H9 (cell line): ENCODE measurements around the gene ESRRB. TPM values are rescaled to one million over a fixed set of nuclear protein-coding genes. Genes with fewer than 3 reads are reported as not detected.

Source experiments
- DNase-seq: peaks from one replicate; pipeline ENCODE4 v3.0.0-alpha.2; 2017
- H2AFZ ChIP-seq: one replicate; pipeline ENCODE4 v1.6.1; 2013; ENCODE audit warnings: mild to moderate bottlenecking, low read length, control low read depth, moderate library complexity
- H2AK5ac ChIP-seq: 2 replicates; pipeline ENCODE4 v1.6.1; 2013; ENCODE audit warnings: low read length, control low read depth, mixed read lengths; ENCODE audit not compliant: insufficient read length
- H2BK120ac ChIP-seq: one replicate; pipeline ENCODE4 v1.6.1; 2013; ENCODE audit warnings: low read depth, mild to moderate bottlenecking, low read length, control low read depth, inconsistent platforms; ENCODE audit not compliant: poor library complexity, severe bottlenecking
- H2BK12ac ChIP-seq: 2 replicates; pipeline ENCODE4 v1.6.1; 2013; ENCODE audit warnings: low read length, control low read depth, mixed read lengths, low read depth; ENCODE audit not compliant: insufficient read length
- H2BK15ac ChIP-seq: 2 replicates; pipeline ENCODE4 v1.6.1; 2013; ENCODE audit warnings: low read depth, low read length, control low read depth
- H2BK20ac ChIP-seq: one replicate; pipeline ENCODE4 v1.6.1; 2013; ENCODE audit warnings: low read depth, mild to moderate bottlenecking, low read length, control low read depth, inconsistent platforms; ENCODE audit not compliant: poor library complexity, severe bottlenecking
- H2BK5ac ChIP-seq: 2 replicates; pipeline ENCODE4 v1.6.1; 2013; ENCODE audit warnings: low read length, control low read depth, mixed read lengths; ENCODE audit not compliant: insufficient read length
- H3K14ac ChIP-seq: 2 replicates; pipeline ENCODE4 v1.6.1; 2013; ENCODE audit warnings: low read length, control low read depth; ENCODE audit not compliant: insufficient read depth
- H3K18ac ChIP-seq: 2 replicates; pipeline ENCODE4 v1.6.1; 2013; ENCODE audit warnings: low read depth, mild to moderate bottlenecking, mixed read lengths, low read length, control low read depth; ENCODE audit not compliant: insufficient read length
- H3K23ac ChIP-seq: 2 replicates; pipeline ENCODE4 v1.6.1; 2013; ENCODE audit warnings: low read length, control low read depth, mixed read lengths, low read depth; ENCODE audit not compliant: insufficient read length
- H3K23me2 ChIP-seq: 2 replicates; pipeline ENCODE4 v1.6.1; 2013; ENCODE audit warnings: low read depth, mild to moderate bottlenecking, mixed read lengths, low read length, control low read depth; ENCODE audit not compliant: insufficient read length, poor library complexity, severe bottlenecking
- H3K27ac ChIP-seq: 2 replicates; pipeline ENCODE4 v1.5.1; 2013; ENCODE audit warnings: low read length, control low read depth, mixed read lengths, low read depth; ENCODE audit not compliant: insufficient read length
- H3K27me3 ChIP-seq: 2 replicates; pipeline ENCODE4 v1.6.1; 2013; ENCODE audit warnings: low read length, control low read depth, inconsistent platforms; ENCODE audit not compliant: insufficient read depth
- H3K4ac ChIP-seq: 2 replicates; pipeline ENCODE4 v1.6.1; 2013; ENCODE audit warnings: low read depth, mild to moderate bottlenecking, control low read depth, inconsistent platforms, low read length, moderate library complexity
- H3K4me1 ChIP-seq: 2 replicates; pipeline ENCODE4 v1.6.1; 2013; ENCODE audit warnings: low read length, control low read depth, inconsistent platforms; ENCODE audit not compliant: insufficient read depth
- H3K4me2 ChIP-seq: 2 replicates; pipeline ENCODE4 v1.6.1; 2013; ENCODE audit warnings: low read length, control low read depth, mixed read lengths; ENCODE audit not compliant: insufficient read length, insufficient read depth
- H3K56ac ChIP-seq: 2 replicates; pipeline ENCODE4 v1.6.1; 2013; ENCODE audit warnings: low read depth, mild to moderate bottlenecking, mixed read lengths, low read length, control low read depth; ENCODE audit not compliant: insufficient read length
- H3K79me1 ChIP-seq: 2 replicates; pipeline ENCODE4 v1.6.1; 2013; ENCODE audit warnings: low read depth, mild to moderate bottlenecking, moderate library complexity, low read length, control low read depth, inconsistent platforms; ENCODE audit not compliant: insufficient read depth, poor library complexity, severe bottlenecking
- H3K79me2 ChIP-seq: 2 replicates; pipeline ENCODE4 v1.6.1; 2013; ENCODE audit warnings: low read length, control low read depth, inconsistent platforms; ENCODE audit not compliant: insufficient read depth
- H3K9ac ChIP-seq: 2 replicates; pipeline ENCODE4 v1.6.1; 2013; ENCODE audit warnings: low read length, control low read depth, mixed read lengths; ENCODE audit not compliant: insufficient read length; ENCODE audit errors: extremely low read depth
- H3K9me3 ChIP-seq: one replicate; pipeline ENCODE4 v1.6.1; 2013; ENCODE audit warnings: low read depth, low read length, inconsistent platforms; ENCODE audit not compliant: control insufficient read depth
- H3T11ph ChIP-seq: one replicate; pipeline ENCODE4 v1.6.1; 2013; ENCODE audit warnings: mild to moderate bottlenecking, low read length, control low read depth, inconsistent platforms
- H4K20me1 ChIP-seq: one replicate; pipeline ENCODE4 v1.6.1; 2013; ENCODE audit not compliant: control insufficient read depth, insufficient read length, insufficient read depth
- H4K5ac ChIP-seq: 2 replicates; pipeline ENCODE4 v1.6.1; 2013; ENCODE audit warnings: low read depth, mild to moderate bottlenecking, mixed read lengths, low read length, control low read depth; ENCODE audit not compliant: insufficient read length
- H4K8ac ChIP-seq: replicated peaks from 2 replicates; pipeline ENCODE4 v1.6.1; 2013; ENCODE audit warnings: low read length, control low read depth, mixed read lengths, low read depth; ENCODE audit not compliant: insufficient read length
- H4K91ac ChIP-seq: 2 replicates; pipeline ENCODE4 v1.6.1; 2013; ENCODE audit warnings: low read depth, mild to moderate bottlenecking, moderate library complexity, mixed read lengths, low read length, control low read depth; ENCODE audit not compliant: insufficient read length
- H3K27ac Mint-ChIP-seq, 3 experiments: 2 replicates in 2 of 3; 3 replicates in 1 of 3; pipeline ENCODE4 v1.8.0; 2020 to 2021; ENCODE audit warnings: mixed read lengths in 3 of 3, mild to moderate bottlenecking in 1 of 3, moderate library complexity in 1 of 3
- H3K27me3 Mint-ChIP-seq: 2 replicates; pipeline ENCODE4 v1.8.0; 2021; ENCODE audit warnings: low read depth, mild to moderate bottlenecking, moderate library complexity, mixed read lengths
- H3K36me3 Mint-ChIP-seq, 3 experiments: 2 replicates in 2 of 3; 3 replicates in 1 of 3; pipeline ENCODE4 v1.8.0; 2020 to 2021; ENCODE audit warnings: low read depth in 3 of 3, mixed read lengths in 3 of 3; ENCODE audit not compliant: insufficient read depth in 1 of 3
- H3K4me1 Mint-ChIP-seq, 2 experiments: 2 replicates each; pipeline ENCODE4 v1.8.0; 2020; ENCODE audit warnings: mixed read lengths in 2 of 2
- H3K4me3 Mint-ChIP-seq, 2 experiments: 2 replicates in 1 of 2; 3 replicates in 1 of 2; pipeline ENCODE4 v1.8.0; 2020 to 2021; ENCODE audit warnings: mild to moderate bottlenecking in 2 of 2, mixed read lengths in 2 of 2, moderate library complexity in 1 of 2
- H3K9me3 Mint-ChIP-seq, 2 experiments: 2 replicates in 1 of 2; 3 replicates in 1 of 2; pipeline ENCODE4 v1.8.0; 2020; ENCODE audit warnings: mild to moderate bottlenecking in 2 of 2, mixed read lengths in 2 of 2, moderate library complexity in 1 of 2
- CTCF ChIP-seq: fragments of 200-600 bp; sonication (generic); conservative IDR thresholded peaks from 3 replicates; pipeline ENCODE4 v1.8.0; 2021; ENCODE audit warnings: antibody characterized with exemption, mild to moderate bottlenecking
- WGBS: extraction: QIAGEN DNeasy Blood & Tissue Kit; methylation state at CpG from one replicate; pipeline ENCODE4 v1.1.7; 2013; ENCODE audit warnings: missing lambda C conversion rate, low lambda C conversion rate, mixed read lengths; ENCODE audit not compliant: insufficient read length; ENCODE audit errors: extremely low coverage; 5-methylcytosine and 5-hydroxymethylcytosine counted together
- total RNA-seq: library from RNA; stranded (reverse); gene quantifications from 2 replicates; pipeline ENCODE4 v1.2.1, GENCODE V29; 2021

ESRRB gene
- total RNA-seq, 1 experiment from 2014 or later = 0.11 TPM

GRCh38 chr14:76430017-76430416 is 54.1 kb downstream of the ESRRB start:
- Histone ChIP-seq H2BK12ac (no peak overlapping the region), H3K18ac (no peak overlapping the region), H3K4ac (no peak overlapping the region), H2BK15ac (no peak overlapping the region), H3K4me2 (no peak overlapping the region), H4K20me1 (no peaks in the 10 kb centered on the region), H3K56ac (no peak overlapping the region), H3K4me1 (peaks cover 2% of the 10 kb centered on the region; the same call in 1 of the 2 replicates), H3K23ac (no peak overlapping the region), H4K91ac (no peak overlapping the region), H4K5ac (no peak overlapping the region), H3K79me1 (no peaks in the 10 kb centered on the region), H3K14ac (no peak overlapping the region), H3K27me3 (no peaks in the 10 kb centered on the region), H3K9me3 (no peaks in the 10 kb centered on the region), H2BK20ac (no peak overlapping the region), H2AFZ (no peak overlapping the region), H2BK120ac (no peak overlapping the region), H3K79me2 (no peaks in the 10 kb centered on the region), H3K23me2 (no peaks in the 10 kb centered on the region), H2BK5ac (no peak overlapping the region), H3K9ac (no peak overlapping the region), H3T11ph (no peak overlapping the region), H4K8ac (no peak overlapping the region), H2AK5ac (no peak overlapping the region), H3K27ac (no peak overlapping the region)
- H3K9me3 Mint-ChIP-seq = no peaks in the 10 kb centered on the region
- no CpG with 5 or more reads among the region's 1 CpG for WGBS
- no peaks in the 10 kb centered on the region; a peak in 1 of 7 replicates for H3K36me3 Mint-ChIP-seq
- H3K27ac Mint-ChIP-seq = no peak overlapping the region
- TF ChIP-seq CTCF = no peak
- H3K4me3 Mint-ChIP-seq = no peak overlapping the region; a peak in 1 of 5 replicates
- DNase-seq = no peak
- peaks cover 4% of the 10 kb centered on the region for H3K27me3 Mint-ChIP-seq
- peaks cover 10 to 17% of the 10 kb centered on the region in 2 experiments; a peak in 3 of 4 replicates for H3K4me1 Mint-ChIP-seq
